Neural cell (in vitro differentiated cells): ENCODE measurements around the gene FER1L5.

Experiments used
- EZH2 ChIP-seq: fragments of 200-600, 300-800 bp; shearing (Covaris generic), sonication (generic); IDR thresholded peaks from 2 replicates; pipeline ENCODE4 v1.6.1; 2014; ENCODE audit warnings: antibody characterized with exemption, low read length, borderline replicate concordance, mild to moderate bottlenecking; ENCODE audit not compliant: insufficient read depth, poor library complexity, severe bottlenecking
- MXI1 ChIP-seq: fragments of 450-650 bp; conservative IDR thresholded peaks from 2 replicates; pipeline ENCODE4 v1.6.1; 2014; ENCODE audit warnings: antibody characterized with exemption, mild to moderate bottlenecking; ENCODE audit not compliant: poor library complexity, severe bottlenecking
- POLR2AphosphoS5 ChIP-seq: IDR thresholded peaks from 2 replicates; pipeline ENCODE4 v1.6.1; 2012
- TAF1 ChIP-seq: IDR thresholded peaks from 2 replicates; pipeline ENCODE4 v1.6.1; 2012; ENCODE audit warnings: low read depth
- TF ChIP-seq, protein P1 (sequence below): fragments of 450-650 bp; IDR thresholded peaks from 2 replicates; pipeline ENCODE4 v1.5.1; 2014; ENCODE audit warnings: antibody characterized with exemption, mild to moderate bottlenecking, moderate library complexity; ENCODE audit not compliant: poor library complexity, severe bottlenecking
- TF ChIP-seq, protein P2 (sequence below): IDR thresholded peaks from 2 replicates; pipeline ENCODE4 v1.6.1; 2012; ENCODE audit warnings: borderline replicate concordance

- TF ChIP-seq, protein P1, sequence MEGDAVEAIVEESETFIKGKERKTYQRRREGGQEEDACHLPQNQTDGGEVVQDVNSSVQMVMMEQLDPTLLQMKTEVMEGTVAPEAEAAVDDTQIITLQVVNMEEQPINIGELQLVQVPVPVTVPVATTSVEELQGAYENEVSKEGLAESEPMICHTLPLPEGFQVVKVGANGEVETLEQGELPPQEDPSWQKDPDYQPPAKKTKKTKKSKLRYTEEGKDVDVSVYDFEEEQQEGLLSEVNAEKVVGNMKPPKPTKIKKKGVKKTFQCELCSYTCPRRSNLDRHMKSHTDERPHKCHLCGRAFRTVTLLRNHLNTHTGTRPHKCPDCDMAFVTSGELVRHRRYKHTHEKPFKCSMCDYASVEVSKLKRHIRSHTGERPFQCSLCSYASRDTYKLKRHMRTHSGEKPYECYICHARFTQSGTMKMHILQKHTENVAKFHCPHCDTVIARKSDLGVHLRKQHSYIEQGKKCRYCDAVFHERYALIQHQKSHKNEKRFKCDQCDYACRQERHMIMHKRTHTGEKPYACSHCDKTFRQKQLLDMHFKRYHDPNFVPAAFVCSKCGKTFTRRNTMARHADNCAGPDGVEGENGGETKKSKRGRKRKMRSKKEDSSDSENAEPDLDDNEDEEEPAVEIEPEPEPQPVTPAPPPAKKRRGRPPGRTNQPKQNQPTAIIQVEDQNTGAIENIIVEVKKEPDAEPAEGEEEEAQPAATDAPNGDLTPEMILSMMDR: no peak
- no peak for TF ChIP-seq EZH2
- TF ChIP-seq, protein P2, sequence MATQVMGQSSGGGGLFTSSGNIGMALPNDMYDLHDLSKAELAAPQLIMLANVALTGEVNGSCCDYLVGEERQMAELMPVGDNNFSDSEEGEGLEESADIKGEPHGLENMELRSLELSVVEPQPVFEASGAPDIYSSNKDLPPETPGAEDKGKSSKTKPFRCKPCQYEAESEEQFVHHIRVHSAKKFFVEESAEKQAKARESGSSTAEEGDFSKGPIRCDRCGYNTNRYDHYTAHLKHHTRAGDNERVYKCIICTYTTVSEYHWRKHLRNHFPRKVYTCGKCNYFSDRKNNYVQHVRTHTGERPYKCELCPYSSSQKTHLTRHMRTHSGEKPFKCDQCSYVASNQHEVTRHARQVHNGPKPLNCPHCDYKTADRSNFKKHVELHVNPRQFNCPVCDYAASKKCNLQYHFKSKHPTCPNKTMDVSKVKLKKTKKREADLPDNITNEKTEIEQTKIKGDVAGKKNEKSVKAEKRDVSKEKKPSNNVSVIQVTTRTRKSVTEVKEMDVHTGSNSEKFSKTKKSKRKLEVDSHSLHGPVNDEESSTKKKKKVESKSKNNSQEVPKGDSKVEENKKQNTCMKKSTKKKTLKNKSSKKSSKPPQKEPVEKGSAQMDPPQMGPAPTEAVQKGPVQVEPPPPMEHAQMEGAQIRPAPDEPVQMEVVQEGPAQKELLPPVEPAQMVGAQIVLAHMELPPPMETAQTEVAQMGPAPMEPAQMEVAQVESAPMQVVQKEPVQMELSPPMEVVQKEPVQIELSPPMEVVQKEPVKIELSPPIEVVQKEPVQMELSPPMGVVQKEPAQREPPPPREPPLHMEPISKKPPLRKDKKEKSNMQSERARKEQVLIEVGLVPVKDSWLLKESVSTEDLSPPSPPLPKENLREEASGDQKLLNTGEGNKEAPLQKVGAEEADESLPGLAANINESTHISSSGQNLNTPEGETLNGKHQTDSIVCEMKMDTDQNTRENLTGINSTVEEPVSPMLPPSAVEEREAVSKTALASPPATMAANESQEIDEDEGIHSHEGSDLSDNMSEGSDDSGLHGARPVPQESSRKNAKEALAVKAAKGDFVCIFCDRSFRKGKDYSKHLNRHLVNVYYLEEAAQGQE: no peak
- no peak for TF ChIP-seq POLR2AphosphoS5
- no peak for TF ChIP-seq TAF1
- TF ChIP-seq MXI1: no peak
Measured at GRCh38 chr2:96701636-96702035, 59.1 kb downstream of the FER1L5 start.
